ENCODE results near the gene ODC1. TPM values are rescaled to one million over a fixed set of nuclear protein-coding genes. Genes with fewer than 3 reads are reported as not detected.
A peak's percentile ranks its signal among the peaks of the same experiment; 100 is the strongest.

ODC1 gene
- total RNA-seq, 1 experiment from 2014 or later, result 231 TPM

DNA sequence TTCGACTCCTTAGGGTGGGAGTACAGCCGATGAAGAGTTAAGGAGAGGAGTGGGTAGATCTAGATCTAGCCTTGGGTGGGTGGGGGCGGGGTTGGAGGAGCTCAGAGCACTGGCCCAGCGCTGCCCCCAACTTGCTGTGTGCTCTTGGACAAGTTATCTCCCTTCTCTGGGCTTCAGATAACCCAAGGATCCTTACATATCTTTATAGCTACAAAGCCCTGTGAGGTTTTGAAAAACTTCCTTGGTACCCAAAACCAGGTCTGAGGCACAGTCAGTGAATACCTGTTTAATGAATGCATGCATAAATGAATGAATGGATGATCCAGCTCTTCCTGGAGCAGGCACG lies 1.3 kb upstream of the ODC1 start:
- no TSS peak for BruUV-seq (replicated peaks)
- ChIA-PET CTCF (interaction anchor here (1.0 to 1.8 kb wide), 2 partner anchors 205 to 211 kb away, joined by 3 to 5 read pairs; no protein-coding TSS in a partner anchor), RAD21 (ENCODE audit: low non-redundant PET in 1 of 2, low total read pairs in 2 of 2, uncharacterized antibody in 2 of 2, unreplicated experiment in 2 of 2) (no interaction called here), POLR2A (interaction anchor here (0.7 to 1.1 kb wide), 2 partner anchors 13 to 127 kb away, joined by 3 to 4 read pairs; no protein-coding TSS in a partner anchor)
- Histone ChIP-seq H2AFZ (ENCODE audit: low read depth, low read length, poor library complexity, severe bottlenecking) (no peak overlapping the region), H3K9me3 (ENCODE audit: control insufficient read depth in 1 of 2, insufficient read depth in 1 of 2, low read depth in 1 of 2, low read length in 2 of 2) (no peaks in the 10 kb centered on the region), H3K4me3 (replicated peaks in 1 of 2; ENCODE audit: low read depth in 1 of 2, low read length in 2 of 2) (peak overlapping the region; percentile 81 to 82), H3K4me1 (ENCODE audit: control insufficient read depth in 1 of 2, insufficient read depth in 2 of 2, low read length in 2 of 2) (peaks cover 14 to 45% of the 10 kb centered on the region in 2 experiments; a peak in 3 of 4 replicates), H3K4me2 (ENCODE audit: low read length) (peak overlapping the region; percentile 97), H3K36me3 (ENCODE audit: control insufficient read depth in 1 of 2, insufficient read depth in 2 of 2, low read length in 2 of 2) (peaks cover 7 to 9% of the 10 kb centered on the region in 2 experiments; a peak in 3 of 4 replicates), H3K79me2 (ENCODE audit: insufficient read depth, low read length) (peaks cover 40% of the 10 kb centered on the region), H3K27ac (ENCODE audit: low read depth, low read length) (peak overlapping the region; percentile 96; the same call in 1 of the 2 replicates), H3K9me2 (ENCODE audit: insufficient read depth) (no peaks in the 10 kb centered on the region), H4K20me1 (ENCODE audit: insufficient read depth) (peaks cover 9% of the 10 kb centered on the region; the same call in 1 of the 2 replicates), H3K27me3 (ENCODE audit: insufficient read depth, low read length) (no peaks in the 10 kb centered on the region), H3K9ac (ENCODE audit: low read length) (peak overlapping the region; percentile 97)
- intact Hi-C loops (cut with micrococcal nuclease), result no loop called here
- DNase-seq (ENCODE audit: low read depth, low spot score) (no peak), ATAC-seq (no peak)
- no peak for TF ChIP-seq ZFX (IDR thresholded peaks at IDR 0.05)

DNA sequence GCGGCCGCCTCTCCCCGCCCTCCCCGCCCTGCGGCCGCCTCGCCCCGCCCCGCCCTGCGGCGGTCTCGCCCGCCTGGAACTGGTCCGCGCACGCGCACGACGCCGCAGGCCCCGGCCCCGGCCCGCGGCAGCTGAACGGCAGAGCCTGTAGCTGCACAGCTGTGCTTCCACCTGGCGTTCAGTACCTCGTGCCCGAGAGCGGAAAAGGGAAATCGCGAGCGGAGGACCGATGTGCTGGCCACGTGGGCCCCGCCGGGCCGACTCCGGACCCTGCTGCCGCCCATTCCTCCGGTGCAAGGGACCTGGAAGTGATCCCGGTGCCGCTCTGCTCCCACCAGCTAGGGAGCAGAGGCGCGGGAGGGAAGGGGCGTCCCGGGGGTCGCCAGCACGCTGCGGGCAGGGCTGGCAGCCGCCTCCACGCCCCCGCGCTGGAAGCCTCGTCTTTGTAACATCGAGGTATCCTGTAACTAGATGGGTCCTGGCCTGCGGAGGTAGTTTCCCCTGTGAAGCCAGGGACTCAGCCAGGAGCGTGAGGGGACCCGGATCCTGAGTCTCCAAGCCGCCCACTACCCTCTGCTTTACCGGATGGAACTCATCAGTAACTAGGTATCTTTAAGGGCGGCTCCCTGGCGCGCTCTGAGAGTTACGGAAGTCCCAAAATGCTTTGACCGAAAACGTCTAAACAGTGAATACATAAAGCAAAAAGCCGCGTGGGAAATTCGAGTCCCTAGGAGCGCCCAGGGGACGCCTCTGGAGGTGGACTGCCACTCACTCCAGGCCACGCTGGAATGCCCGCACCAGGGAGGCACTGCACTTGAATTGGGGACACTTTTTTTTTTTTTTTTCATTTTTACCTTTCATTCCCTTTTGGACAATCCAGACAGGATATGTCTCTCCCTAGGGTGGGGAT lies 704 bp upstream of the ODC1 start:
- no peak overlapping the region for H2AFZ ChIP-seq (ENCODE audit: low read depth, low read length, poor library complexity, severe bottlenecking)
- intact Hi-C loops (cut with micrococcal nuclease), result no loop called here

More for the DNA sequence above, 704 bp upstream of the ODC1 start:
- H3K36me3 ChIP-seq (ENCODE audit: control insufficient read depth in 1 of 2, insufficient read depth in 2 of 2, low read length in 2 of 2), result peaks cover 13 to 16% of the 10 kb centered on the region in 2 experiments
- ChIA-PET RAD21 (ENCODE audit: low non-redundant PET in 1 of 2, low total read pairs in 2 of 2, uncharacterized antibody in 2 of 2, unreplicated experiment in 2 of 2) (interaction anchor here in 1 of 2 experiments (1.3 kb wide), 1 partner anchor 211 kb away, joined by 3 read pairs; no protein-coding TSS in a partner anchor), CTCF (interaction anchor here (2.2 to 2.5 kb wide), 2 partner anchors 14 to 40 kb away, joined by 9 to 12 read pairs; no protein-coding TSS in a partner anchor), POLR2A (interaction anchor here (0.6 to 2.0 kb wide), 23 partner anchors 10 to 648 kb away, joined by 3 to 9 read pairs (median 3); no protein-coding TSS in a partner anchor)
- peak overlapping the region; percentile 97 for H3K4me2 ChIP-seq (ENCODE audit: low read length)
- H3K9me2 ChIP-seq (ENCODE audit: insufficient read depth), result no peaks in the 10 kb centered on the region
- H3K9ac ChIP-seq (ENCODE audit: low read length), result peak overlapping the region; percentile 97
- peak; percentile 77 for DNase-seq (ENCODE audit: low read depth, low spot score)
- H4K20me1 ChIP-seq (ENCODE audit: insufficient read depth), result peaks cover 9% of the 10 kb centered on the region; the same call in 1 of the 2 replicates
- peaks cover 14 to 45% of the 10 kb centered on the region in 2 experiments; a peak in 3 of 4 replicates for H3K4me1 ChIP-seq (ENCODE audit: control insufficient read depth in 1 of 2, insufficient read depth in 2 of 2, low read length in 2 of 2)
- H3K79me2 ChIP-seq (ENCODE audit: insufficient read depth, low read length), result peaks cover 46% of the 10 kb centered on the region
- H3K27me3 ChIP-seq (ENCODE audit: insufficient read depth, low read length), result no peaks in the 10 kb centered on the region
- BruUV-seq (replicated peaks), result TSS peak; percentile 83
- H3K27ac ChIP-seq (ENCODE audit: low read depth, low read length), result peak overlapping the region; percentile 96
- TF ChIP-seq SIN3A (IDR thresholded peaks at IDR 0.05; ENCODE audit: low read depth) (peak; percentile 93), POLR2AphosphoS5 (IDR thresholded peaks at IDR 0.05; ENCODE audit: low read depth, low read length) (peak; percentile 86), CBX3 (IDR thresholded peaks at IDR 0.05; ENCODE audit: low read depth) (peak; percentile 83), EZH2 (IDR thresholded peaks at IDR 0.05) (no peak), YY1 (IDR thresholded peaks at IDR 0.05; ENCODE audit: extremely low read depth, insufficient replicate concordance, low read depth, low read length) (peak; percentile 17), POLR2A (IDR thresholded peaks at IDR 0.05; ENCODE audit: borderline replicate concordance, extremely low read depth, insufficient read depth, insufficient read length) (peak; percentile 69), CEBPB (IDR thresholded peaks at IDR 0.05; ENCODE audit: low read depth) (no peak), EGR1 (IDR thresholded peaks at IDR 0.05; ENCODE audit: low read depth) (peak; percentile 81), RAD21 (IDR thresholded peaks at IDR 0.05; ENCODE audit: low read depth) (peak; percentile 29; the same call in 1 of the 2 replicates), FOSL1 (IDR thresholded peaks at IDR 0.05; ENCODE audit: low read depth) (no peak)
- TF ChIP-seq, protein P1, sequence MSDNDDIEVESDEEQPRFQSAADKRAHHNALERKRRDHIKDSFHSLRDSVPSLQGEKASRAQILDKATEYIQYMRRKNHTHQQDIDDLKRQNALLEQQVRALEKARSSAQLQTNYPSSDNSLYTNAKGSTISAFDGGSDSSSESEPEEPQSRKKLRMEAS (IDR thresholded peaks at IDR 0.05), result peak; percentile 99
- TF ChIP-seq, protein P2, sequence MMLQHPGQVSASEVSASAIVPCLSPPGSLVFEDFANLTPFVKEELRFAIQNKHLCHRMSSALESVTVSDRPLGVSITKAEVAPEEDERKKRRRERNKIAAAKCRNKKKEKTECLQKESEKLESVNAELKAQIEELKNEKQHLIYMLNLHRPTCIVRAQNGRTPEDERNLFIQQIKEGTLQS (IDR thresholded peaks at IDR 0.05), result no peak
- TF ChIP-seq, protein P3, sequence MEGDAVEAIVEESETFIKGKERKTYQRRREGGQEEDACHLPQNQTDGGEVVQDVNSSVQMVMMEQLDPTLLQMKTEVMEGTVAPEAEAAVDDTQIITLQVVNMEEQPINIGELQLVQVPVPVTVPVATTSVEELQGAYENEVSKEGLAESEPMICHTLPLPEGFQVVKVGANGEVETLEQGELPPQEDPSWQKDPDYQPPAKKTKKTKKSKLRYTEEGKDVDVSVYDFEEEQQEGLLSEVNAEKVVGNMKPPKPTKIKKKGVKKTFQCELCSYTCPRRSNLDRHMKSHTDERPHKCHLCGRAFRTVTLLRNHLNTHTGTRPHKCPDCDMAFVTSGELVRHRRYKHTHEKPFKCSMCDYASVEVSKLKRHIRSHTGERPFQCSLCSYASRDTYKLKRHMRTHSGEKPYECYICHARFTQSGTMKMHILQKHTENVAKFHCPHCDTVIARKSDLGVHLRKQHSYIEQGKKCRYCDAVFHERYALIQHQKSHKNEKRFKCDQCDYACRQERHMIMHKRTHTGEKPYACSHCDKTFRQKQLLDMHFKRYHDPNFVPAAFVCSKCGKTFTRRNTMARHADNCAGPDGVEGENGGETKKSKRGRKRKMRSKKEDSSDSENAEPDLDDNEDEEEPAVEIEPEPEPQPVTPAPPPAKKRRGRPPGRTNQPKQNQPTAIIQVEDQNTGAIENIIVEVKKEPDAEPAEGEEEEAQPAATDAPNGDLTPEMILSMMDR (IDR thresholded peaks at IDR 0.05 in 2 of 3, conservative IDR thresholded peaks at IDR 0.05 in 1 of 3; ENCODE audit: borderline replicate concordance in 1 of 3, insufficient read depth in 1 of 3, low read depth in 2 of 3, low read length in 2 of 3), result no peak
- peak overlapping the region; percentile 81 to 82 for H3K4me3 ChIP-seq (replicated peaks in 1 of 2; ENCODE audit: low read depth in 1 of 2, low read length in 2 of 2)
- H3K9me3 ChIP-seq (ENCODE audit: control insufficient read depth in 1 of 2, insufficient read depth in 1 of 2, low read depth in 1 of 2, low read length in 2 of 2), result no peaks in the 10 kb centered on the region
- peak; percentile 71 for ATAC-seq
